Measurements from ENCODE around the gene NRTN. TPM values are rescaled to one million over a fixed set of nuclear protein-coding genes. Genes with fewer than 3 reads are reported as not detected.

The NRTN gene
- total RNA-seq, 1 experiment from 2014 or later = 1.9 TPM

GRCh38 chr19:5826531-5827341 is 21.9 kb downstream of the NRTN start:
- DNase-seq = peak; percentile 56 to 84
- Histone ChIP-seq H2AFZ (no peak overlapping the region), H3K79me2 (ENCODE audit: low read depth) (no peaks in the 10 kb centered on the region), H4K20me1 (ENCODE audit: insufficient read depth) (no peaks in the 10 kb centered on the region), H3K27me3 (ENCODE audit: insufficient read depth, low read depth) (no peaks in the 10 kb centered on the region), H3K4me3 (peak overlapping the region; percentile 85; the same call in 1 of the 2 replicates), H3K4me2 (peak overlapping the region; percentile 46), H3K27ac (no peak overlapping the region), H3K9me2 (ENCODE audit: insufficient read depth) (no peaks in the 10 kb centered on the region), H3K36me3 (ENCODE audit: low read depth) (no peaks in the 10 kb centered on the region), H3K4me1 (replicated peaks; ENCODE audit: insufficient read depth) (0 out of 2 replicates have a peak, but pooled peaks cover 9% of the 10 kb centered on the region), H3F3A (ENCODE audit: insufficient read depth, low read depth) (peaks cover 17% of the 10 kb centered on the region; the same call in 1 of the 2 replicates), H3K9me3 (ENCODE audit: insufficient read depth, low read depth) (no peaks in the 10 kb centered on the region)
- TF ChIP-seq EZH2 (IDR thresholded peaks at IDR 0.05; ENCODE audit: low read depth) (no peak), CTCF (conservative IDR thresholded peaks at IDR 0.05) (no peak; the same call in 1 of the 2 replicates)
- intact Hi-C loops (cut with micrococcal nuclease; ENCODE audit: unreplicated experiment) = no loop called here
- BruUV-seq (replicated peaks) = TSS peak; percentile 59
- POLR2A ChIA-PET (ENCODE audit: unreplicated experiment) = interaction anchor here (0.6 to 0.7 kb wide), 2 partner anchors 18 to 1673 kb away, joined by 3 to 4 read pairs; partner anchors contain the start of gene CREB3L3
- CTCF ChIA-PET = no interaction called here

- no peak for TF ChIP-seq CTCF (conservative IDR thresholded peaks at IDR 0.05)
- TF ChIP-seq EZH2 (IDR thresholded peaks at IDR 0.05; ENCODE audit: low read depth) = no peak
- CTCF ChIA-PET = interaction anchor here (1.1 kb wide), 1 partner anchor 24 kb away, joined by 4 read pairs; no protein-coding TSS in a partner anchor
- peak overlapping the region; percentile 85; the same call in 1 of the 2 replicates for H3K4me3 ChIP-seq
- intact Hi-C loops (cut with micrococcal nuclease; ENCODE audit: unreplicated experiment) = no loop called here
- no peaks in the 10 kb centered on the region for H3K36me3 ChIP-seq (ENCODE audit: low read depth)
- DNase-seq = no peak
- BruUV-seq (replicated peaks) = no TSS peak
- H2AFZ ChIP-seq = no peak overlapping the region
- no peaks in the 10 kb centered on the region for H3K9me3 ChIP-seq (ENCODE audit: insufficient read depth, low read depth)
- POLR2A ChIA-PET (ENCODE audit: unreplicated experiment) = interaction anchor here (0.5 to 0.8 kb wide), 7 partner anchors 77 to 1602 kb away, joined by 3 to 18 read pairs (median 5); partner anchors contain the start of gene CAPS
- H3K27ac ChIP-seq = no peak overlapping the region; the same call in 1 of the 2 replicates
- H3K27me3 ChIP-seq (ENCODE audit: insufficient read depth, low read depth) = no peaks in the 10 kb centered on the region
- H3F3A ChIP-seq (ENCODE audit: insufficient read depth, low read depth) = peaks cover 17% of the 10 kb centered on the region; the same call in 1 of the 2 replicates
- no peaks in the 10 kb centered on the region for H3K9me2 ChIP-seq (ENCODE audit: insufficient read depth)
- no peaks in the 10 kb centered on the region for H4K20me1 ChIP-seq (ENCODE audit: insufficient read depth)
- peak overlapping the region; percentile 46 for H3K4me2 ChIP-seq
- H3K79me2 ChIP-seq (ENCODE audit: low read depth) = no peaks in the 10 kb centered on the region
- 0 out of 2 replicates have a peak, but pooled peaks cover 9% of the 10 kb centered on the region for H3K4me1 ChIP-seq (replicated peaks; ENCODE audit: insufficient read depth)
Measured at GRCh38 chr19:5827342-5827890, 22.5 kb downstream of the NRTN start.

GRCh38 chr19:5827891-5828660 is 23.2 kb downstream of the NRTN start:
- intact Hi-C loops (cut with micrococcal nuclease; ENCODE audit: unreplicated experiment) = no loop called here
- H3K79me2 ChIP-seq (ENCODE audit: low read depth) = no peaks in the 10 kb centered on the region
- H2AFZ ChIP-seq = peak overlapping the region; percentile 62
- H3K4me2 ChIP-seq = peak overlapping the region; percentile 81
- H3F3A ChIP-seq (ENCODE audit: insufficient read depth, low read depth) = peaks cover 17% of the 10 kb centered on the region; the same call in 1 of the 2 replicates
- no peaks in the 10 kb centered on the region for H3K9me2 ChIP-seq (ENCODE audit: insufficient read depth)
- H3K36me3 ChIP-seq (ENCODE audit: low read depth) = no peaks in the 10 kb centered on the region
- H3K27me3 ChIP-seq (ENCODE audit: insufficient read depth, low read depth) = no peaks in the 10 kb centered on the region
- ChIA-PET CTCF (interaction anchor here (1.1 kb wide), 1 partner anchor 24 kb away, joined by 4 read pairs; no protein-coding TSS in a partner anchor), POLR2A (ENCODE audit: unreplicated experiment) (interaction anchor here (0.5 to 0.8 kb wide), 9 partner anchors 76 to 1603 kb away, joined by 3 to 25 read pairs (median 5); partner anchors contain the start of gene CAPS)
- no peaks in the 10 kb centered on the region for H4K20me1 ChIP-seq (ENCODE audit: insufficient read depth)
- 0 out of 2 replicates have a peak, but pooled peaks cover 9% of the 10 kb centered on the region for H3K4me1 ChIP-seq (replicated peaks; ENCODE audit: insufficient read depth)
- peak overlapping the region; percentile 58 for H3K27ac ChIP-seq
- DNase-seq = peak; percentile 75 to 94
- H3K9me3 ChIP-seq (ENCODE audit: insufficient read depth, low read depth) = no peaks in the 10 kb centered on the region
- BruUV-seq (replicated peaks) = no TSS peak
- TF ChIP-seq EZH2 (IDR thresholded peaks at IDR 0.05; ENCODE audit: low read depth) (no peak), CTCF (conservative IDR thresholded peaks at IDR 0.05) (no peak)
- peak overlapping the region; percentile 85 for H3K4me3 ChIP-seq
